Frontal cortex (tissue), 4 donors: ENCODE measurements around the gene CACNB2. TPM values are rescaled to one million over a fixed set of nuclear protein-coding genes. Genes with fewer than 3 reads are reported as not detected.

ENCODE experiments used
- DNase-seq, 2 donors: peaks; one replicate each; pipeline ENCODE4 v3.0.0; 2012; ENCODE audit warnings: low spot score in 2 of 2
- FAIRE-seq: peaks from 2 replicates; lab custom pipeline; 2012; peaks lifted over from hg19 to GRCh38; lab: Jason Lieb, UNC
- total RNA-seq: library from RNA; depleted of rRNA; stranded (reverse); fragments of >200 nt; gene quantifications from one replicate; pipeline ENCODE4 v1.2.3, GENCODE V29; 2014
- donor health status: control.
- donor health status: control.
- donor health status: control.

The CACNB2 gene
- total RNA-seq, 1 donor from 2014 or later, result 10.6 TPM

DNA sequence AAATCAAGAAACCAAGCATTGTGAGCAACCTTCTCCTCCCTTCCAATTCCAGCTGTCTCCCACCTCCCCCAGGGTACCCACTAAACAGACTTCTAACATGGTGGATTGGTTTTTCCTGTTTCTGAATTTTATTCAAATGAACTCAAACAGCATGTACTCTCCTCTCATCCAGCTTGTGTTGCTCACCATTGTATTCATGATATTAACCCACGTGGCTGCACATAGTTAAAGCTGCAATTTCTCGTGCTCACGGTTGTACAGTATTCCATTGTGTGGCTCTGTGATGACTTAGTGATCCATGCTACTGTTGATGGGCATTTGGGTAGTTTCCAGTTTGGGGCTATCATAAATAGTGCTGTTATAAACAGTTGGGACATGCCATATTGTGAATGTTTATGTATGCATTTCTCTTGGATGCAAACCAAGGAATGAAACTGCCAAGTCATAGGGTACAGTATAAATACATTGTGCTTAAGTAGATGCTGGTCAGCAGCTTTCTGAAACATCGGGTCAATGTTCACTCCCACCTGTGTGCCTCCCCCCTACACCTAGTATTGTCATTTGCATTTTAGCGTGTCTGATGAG is 124.3 kb downstream of the CACNB2 start:
- DNase-seq (no peak), FAIRE-seq (no peak)

DNA sequence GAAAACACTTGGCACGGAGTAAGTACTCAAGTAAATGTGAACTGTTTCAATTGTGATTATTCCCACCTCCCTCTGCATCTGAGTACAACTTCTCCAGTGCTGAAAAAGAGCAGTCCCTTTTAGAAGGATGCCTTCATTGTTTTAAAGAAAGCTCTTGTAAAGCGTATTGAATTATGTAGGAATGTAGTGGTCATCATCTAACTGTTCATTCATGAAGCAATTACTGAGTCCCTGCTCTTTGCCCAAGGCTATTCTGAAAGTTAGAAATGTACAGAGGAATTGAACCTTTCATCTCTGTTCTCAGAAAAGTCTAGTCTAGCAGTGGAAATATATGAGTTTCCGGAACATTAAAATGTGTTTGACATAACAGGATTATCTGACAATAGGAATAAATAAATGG is 127.8 kb downstream of the CACNB2 start:
- DNase-seq (no peak), FAIRE-seq (no peak)

DNA sequence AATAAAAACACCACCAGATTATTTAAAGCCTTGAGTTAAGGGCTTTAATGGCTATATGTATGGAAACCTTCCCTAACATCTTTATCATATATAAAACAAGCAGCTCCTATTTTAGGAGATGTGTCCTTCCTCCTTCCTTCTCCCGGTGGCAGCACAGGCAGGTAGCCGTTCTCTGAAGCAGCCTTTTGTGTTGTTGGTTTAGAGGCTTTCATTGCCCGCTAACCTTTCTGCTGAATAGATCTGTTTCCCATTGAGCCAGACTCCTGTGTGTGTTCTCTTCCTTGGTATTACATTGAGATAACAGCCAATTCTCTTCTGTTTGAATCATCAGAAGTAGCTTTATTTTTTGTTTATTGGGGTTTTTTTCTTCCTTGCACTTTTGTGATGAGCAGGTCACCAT is 131.3 kb downstream of the CACNB2 start:
- FAIRE-seq (no peak), DNase-seq (no peak)

DNA sequence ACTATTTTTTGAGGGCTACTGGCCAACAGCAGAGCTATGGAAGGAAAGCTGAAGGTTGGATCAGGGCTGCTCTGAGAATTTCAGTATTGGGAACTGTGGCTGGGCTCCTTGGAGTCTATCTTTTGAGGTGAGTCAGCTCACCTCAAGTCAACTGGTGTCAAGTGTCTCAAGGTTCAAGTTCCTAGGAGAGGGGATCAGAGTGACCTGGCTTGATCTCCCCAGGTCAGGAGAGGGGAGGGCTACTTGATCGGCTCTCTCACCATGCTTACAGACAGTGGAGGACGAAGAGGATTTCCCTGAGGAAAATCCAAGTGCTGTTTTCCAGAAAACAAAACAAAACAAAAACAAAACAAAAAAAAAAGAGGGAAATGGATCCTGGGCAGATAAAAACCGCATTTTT is 132.8 kb downstream of the CACNB2 start:
- no peak for FAIRE-seq
- no peak for DNase-seq

DNA sequence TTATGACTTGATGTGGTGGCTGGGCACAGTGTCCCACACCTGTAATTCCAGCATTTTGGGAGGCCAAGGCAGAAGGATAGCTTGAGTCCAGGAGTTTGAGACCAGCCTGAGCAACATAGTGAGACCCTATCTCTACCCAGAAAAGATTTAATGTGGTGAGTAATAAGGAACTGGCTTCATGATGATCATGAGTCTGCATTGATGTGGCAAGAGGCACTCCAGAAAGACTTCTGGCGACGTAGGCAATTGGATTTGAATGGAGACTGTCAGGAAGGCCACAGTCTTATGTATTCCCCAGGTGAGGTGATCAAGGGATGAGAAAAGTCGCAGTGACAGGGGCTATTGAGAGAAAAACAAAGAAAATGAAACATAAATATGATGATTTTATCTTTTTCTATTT is 138.0 kb downstream of the CACNB2 start:
- no peak for FAIRE-seq
- no peak for DNase-seq

DNA sequence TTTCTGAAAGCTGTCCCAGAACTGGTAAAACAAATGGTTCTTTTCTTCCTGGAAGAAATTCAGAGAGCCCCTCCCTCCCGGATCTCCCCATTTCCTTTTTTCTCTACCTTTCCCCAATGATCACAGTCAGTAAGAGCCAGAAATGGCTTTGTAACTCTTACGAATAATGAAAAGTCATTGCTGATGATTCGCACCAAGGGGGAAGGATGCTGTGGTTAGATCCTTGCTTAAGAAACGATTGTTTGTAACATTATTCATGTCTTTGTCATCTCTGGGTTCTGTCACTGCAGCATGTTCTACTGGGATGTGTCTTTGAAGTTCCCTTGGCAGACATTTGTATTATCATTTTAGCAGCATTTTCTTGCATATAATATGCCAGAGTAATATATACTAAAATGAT is 138.9 kb downstream of the CACNB2 start:
- no peak for FAIRE-seq
- DNase-seq, result no peak

DNA sequence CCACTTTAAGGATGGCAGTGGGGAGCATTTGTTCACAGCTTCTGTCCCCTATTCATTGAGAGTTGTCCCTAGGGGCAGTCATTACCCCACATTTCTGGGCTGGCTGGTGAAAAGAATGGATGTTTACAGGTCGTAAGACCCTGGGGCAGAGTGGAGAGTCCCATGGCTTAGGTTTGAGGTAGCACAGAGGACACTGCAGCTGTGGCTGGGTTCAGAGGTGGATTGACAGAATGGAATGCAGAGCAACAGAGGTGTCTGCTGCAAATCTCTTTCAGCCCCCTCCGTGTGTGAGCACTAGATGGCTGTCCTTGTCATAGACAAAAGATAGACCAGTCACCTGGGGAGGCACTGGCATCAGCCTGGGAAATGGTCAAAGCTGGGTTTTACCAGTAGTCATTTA is 141.9 kb downstream of the CACNB2 start:
- FAIRE-seq (no peak), DNase-seq (no peak)

DNA sequence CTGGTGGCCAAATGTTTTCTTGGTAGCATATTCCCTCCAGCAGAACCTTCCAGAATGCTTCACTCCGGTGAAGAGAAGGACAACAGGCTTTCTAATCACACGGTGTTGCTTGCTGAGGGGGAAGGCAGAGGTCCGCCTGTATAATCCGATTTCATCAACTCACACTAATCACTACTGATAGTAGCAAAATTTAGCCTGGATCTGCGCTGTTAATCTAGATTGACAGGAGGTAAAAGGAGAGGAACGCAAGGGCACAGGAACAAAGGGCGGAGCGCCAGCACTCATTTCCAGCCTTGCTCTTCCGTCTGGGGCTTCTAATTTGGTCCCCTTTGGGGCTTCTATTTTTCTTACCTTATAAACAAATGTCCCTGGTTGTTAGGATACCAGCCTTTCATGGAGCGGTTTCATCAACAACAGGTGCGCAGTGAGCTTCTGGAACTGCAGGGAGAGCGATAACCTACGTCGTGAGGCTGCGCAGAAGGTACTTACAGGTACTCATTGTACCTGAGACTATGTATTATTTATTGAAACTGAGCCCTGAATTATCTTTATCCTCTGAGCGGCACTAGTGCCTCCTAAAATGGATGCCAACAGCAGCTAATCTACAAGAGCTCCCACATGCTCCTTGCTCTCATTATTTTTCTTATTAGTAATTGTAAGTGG is 150.6 kb downstream of the CACNB2 start:
- no peak for FAIRE-seq
- no peak for DNase-seq

DNA sequence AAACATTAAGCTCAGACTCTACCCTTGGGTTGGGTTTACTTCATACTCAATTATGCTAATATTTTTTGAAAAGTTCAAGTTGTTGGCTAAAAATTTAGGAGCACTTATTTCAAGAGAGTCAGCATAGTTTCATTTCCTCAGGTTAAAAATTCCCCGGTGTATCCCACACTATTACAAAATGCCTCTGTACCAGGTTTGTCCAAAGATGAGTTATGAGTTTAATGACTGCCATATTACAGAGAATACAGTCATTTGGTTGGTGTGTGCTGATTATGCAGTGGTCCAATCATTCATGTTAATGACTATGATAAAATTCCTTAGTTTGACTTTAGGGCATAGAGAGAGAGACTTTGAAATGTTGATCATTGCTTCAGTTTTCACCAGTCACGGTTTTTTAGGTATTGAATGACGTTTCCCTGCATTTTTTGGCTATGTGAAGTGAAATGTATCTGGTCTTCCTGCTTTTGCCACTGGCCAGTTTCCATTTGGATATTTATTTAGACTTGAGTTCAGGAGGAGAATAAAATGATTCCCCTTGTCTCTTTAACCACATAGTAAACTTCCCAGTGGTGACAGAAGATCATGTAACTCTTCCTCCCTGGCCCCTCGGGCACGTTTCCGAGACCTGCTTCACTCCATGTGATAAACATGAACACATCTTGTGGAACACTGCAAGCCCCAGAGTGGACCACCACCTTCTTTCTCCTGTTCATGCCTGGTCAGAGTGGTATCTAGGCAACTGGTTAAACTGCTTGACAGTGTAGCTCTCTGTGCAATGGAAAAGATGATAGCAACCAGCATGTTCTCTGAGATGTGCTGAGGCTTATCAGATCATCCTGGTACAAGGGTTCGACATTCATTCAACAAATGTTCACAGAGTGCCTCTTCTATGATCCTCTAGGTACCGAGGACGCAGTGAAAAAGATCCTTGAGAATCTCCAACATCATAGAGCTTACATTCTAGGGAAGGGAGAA is 153.6 kb downstream of the CACNB2 start:
- DNase-seq, result no peak
- no peak for FAIRE-seq

DNA sequence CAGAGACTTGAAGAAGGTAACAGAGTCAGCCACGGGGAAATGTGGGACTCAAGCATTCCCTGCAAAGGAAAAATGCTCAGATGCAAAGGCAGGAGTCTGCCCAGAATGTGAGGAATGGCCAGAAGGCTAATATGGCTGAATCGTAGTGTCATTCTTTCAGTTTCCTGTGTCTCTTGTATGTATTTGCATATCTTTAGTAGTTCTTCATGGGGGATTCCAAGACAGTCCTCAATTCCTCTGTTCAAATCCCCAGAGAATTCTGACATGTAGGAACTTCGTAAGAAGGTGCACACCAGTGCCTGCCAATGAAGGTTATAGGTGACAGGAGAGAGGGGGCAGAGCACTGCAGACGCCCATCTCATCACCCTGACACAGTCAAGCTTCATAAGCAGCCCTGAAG is 154.4 kb downstream of the CACNB2 start:
- DNase-seq (no peak), FAIRE-seq (no peak)

DNA sequence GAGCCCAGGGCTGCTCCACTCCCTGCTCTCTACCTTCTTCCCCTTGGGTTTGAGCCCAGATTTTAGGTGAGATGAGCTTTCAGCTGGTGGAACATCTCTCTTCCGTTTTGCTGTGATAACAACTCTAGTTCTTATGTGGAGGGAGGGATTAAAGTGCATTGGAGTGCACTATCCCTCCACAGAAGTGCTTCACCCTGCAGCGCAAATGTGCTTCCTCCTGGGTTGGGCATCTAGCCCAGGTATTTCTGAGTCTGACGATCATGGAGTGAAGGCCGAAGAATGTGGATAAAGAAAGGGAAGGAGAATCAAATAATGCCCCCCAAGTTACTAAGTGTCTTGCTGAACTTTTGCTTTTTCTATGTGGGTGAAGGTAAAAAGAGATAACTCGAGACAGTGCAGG is 157.4 kb downstream of the CACNB2 start:
- FAIRE-seq, result no peak
- DNase-seq, result no peak

DNA sequence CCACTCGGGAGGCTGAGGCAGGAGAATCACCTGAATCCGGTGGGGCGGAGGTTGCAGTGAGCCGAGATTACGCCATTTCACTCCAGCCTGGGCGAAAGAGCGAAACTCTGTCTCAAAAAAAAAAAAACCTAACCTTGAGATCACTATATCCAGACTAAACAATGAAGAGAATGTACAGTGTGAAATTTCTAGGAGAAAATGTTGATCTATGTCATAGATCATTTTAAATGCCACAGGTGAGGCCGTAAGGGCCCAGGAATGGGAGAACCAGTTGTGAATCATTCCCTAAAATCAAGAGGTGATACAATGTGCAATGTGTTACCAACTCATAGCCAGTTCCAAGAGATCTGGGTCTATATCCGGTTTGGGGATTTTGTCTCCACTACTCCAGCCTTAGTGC is 158.0 kb downstream of the CACNB2 start:
- no peak for DNase-seq
- FAIRE-seq, result no peak

DNA sequence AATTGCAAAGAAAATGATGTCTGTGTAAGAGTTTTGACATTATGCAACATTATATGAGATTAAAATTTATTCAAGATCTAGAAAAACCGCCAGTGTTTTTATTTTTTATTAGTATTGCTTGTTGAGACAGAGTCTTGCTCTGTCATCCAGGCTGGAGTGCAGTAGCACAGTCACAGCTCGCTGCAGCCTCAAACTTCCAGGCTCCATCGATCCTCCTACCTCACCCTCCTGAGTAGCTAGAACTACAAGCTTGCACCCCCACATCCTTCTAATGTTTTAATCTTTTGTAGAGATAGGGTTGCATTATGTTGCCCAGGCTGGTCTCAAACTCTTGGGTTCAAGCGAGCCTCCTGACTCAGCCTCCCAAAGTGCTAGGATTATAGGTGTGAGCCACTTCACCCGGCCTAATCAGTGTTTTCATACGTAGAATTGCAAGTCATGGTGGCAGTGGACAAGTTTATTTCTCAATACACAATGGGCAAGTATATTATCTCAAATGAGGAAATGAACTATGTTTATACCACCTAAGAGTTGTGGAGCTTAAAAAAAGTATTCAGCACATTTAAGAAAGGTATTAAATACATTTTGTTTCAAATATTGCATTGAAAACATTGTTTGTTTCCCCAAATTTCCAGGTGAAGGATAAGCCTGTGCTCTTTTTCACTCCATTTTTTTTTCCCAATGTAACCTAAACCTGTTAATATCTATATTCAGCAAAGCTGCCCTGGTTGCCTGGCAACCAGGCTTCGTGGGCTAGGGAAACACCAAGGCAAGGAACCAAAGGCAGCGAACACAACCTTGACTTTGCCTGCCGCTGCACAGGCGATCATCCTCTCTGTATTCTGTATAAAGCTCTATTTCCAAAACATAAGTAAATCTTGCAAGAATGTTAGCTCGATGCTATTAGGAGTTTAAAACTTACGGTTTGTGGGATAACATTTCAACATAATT is 163.9 kb downstream of the CACNB2 start:
- no peak for FAIRE-seq
- DNase-seq, result no peak

DNA sequence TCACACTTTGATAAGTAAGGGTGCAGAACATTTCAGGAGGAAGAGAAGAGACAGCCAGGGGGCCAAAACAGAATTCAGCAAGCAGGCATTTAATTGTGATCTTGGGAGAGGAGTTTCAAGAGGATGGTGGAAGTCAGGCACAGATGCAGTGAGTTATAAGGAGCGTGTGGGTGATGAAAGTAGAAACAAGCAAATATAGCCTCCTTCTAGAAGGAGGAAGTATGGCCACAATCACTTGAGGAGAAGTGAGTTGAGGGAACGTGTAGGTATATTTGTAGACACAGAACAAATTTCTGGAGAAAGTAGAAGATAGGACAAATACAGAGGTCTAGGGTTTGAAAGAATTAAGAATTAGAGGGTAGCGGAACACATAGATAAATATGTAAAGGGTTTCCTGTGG is 165.8 kb downstream of the CACNB2 start:
- FAIRE-seq (no peak), DNase-seq (no peak)

DNA sequence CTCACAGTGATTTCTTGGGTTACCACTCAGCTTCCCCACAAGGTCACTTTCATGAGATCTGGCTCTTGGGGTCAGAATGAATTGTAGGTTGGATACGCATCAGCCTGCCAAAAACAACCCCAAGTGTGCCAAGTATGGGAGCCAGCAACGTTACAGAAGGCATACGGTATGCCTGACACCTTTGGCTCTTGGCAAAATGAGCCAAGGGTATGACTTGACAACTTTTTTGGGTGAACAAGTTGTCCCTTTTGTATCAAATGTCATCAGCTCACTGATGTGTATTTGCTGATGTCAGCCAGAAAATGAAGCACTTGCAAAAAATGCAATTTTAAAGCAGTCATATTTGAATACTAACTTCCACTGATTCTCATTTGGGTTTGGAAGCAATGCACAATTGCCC is 168.4 kb downstream of the CACNB2 start:
- DNase-seq (no peak), FAIRE-seq (no peak)

DNA sequence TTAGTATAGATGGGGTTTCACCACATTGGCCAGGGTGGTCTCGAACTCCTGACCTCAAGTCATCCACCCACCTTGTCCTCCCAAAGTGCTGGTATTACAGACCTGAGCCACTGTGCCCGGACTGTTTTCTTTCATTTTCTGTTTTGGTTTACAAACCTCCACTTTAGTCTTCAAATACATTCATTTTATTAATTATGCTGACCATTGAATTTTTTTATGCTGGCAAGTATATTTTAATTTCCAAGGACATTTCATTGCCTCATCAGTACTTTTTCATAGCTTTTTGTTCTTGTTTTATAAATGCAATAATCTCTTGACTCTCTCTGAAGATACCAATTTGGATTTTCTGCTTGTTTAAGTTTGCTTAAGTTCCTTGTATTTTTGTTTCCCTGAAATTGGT is 170.5 kb downstream of the CACNB2 start:
- no peak for DNase-seq
- no peak for FAIRE-seq

DNA sequence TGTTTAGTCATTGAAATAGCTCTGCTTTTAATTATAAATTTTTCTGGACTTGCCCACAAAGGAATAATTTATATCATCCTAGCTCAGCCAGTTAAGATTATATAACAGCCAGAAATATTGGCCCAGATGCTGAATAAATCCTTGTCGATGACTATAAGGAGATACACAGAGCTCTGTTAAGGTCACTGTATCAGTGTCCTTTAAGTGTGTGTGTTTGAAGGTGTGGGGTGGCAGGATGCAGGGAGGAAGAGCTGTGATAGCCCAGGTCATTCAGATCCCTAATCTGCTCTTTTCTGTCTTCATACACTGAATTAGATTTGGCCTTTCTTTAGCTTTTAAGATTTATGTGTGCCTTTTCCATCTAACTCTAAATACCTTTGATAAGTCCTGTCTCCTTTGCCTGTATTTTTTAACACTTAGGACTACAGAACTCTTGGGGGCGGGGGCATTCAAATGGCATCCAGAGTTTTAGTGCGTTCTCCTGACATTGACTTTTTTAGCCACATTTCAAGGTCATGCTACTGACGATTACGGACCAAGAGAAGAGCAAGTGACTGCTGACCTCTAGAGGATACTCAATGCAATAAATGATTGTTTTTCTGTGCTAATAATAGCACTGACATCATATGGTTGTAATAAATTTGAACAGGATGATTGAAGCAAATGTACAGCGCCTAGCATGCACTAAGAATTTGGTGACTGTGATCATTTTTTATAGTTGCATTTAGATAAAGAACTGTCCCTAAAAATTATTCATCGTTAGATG is 172.3 kb downstream of the CACNB2 start:
- FAIRE-seq (peak; percentile 17), DNase-seq (peak in 1 of 2 donors; percentile 44)

DNA sequence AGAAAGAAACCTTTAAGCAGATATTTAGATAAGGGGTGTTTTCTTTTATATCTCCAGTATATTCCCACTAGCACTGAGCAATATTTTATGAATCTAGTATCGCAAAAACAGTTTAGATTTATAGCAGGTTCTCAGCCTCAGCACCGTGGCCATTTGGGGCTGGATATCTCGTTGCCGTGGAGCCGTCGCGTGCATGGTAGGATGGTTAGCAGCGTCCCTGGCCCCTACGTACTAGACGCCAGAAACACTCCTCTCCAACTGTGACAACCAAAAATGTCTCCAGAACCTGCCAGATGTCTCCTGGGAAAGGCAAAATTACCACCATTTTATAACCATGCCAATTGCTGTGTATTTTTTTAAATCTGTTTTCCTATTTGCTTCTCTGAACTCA is 172.9 kb downstream of the CACNB2 start:
- FAIRE-seq (no peak), DNase-seq (no peak)

DNA sequence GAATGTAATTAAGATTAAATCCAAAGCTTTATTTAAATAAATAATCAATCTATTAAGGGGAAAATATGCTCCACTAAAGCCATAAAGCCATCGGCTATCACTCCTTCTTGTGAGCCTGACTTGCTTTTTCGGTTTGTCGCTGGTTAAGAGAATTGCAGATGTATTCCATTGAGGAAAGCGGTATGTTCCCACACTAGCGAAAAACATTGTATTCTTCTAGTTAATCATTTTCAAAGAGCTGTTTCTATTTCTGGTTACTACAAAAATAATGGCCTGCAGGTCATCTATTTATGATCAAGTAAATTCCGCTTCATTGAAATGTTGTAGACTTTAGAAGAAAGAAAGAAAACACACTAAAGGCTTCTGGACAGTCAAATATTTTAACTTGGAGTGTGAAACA is 173.4 kb downstream of the CACNB2 start:
- no peak for FAIRE-seq
- no peak for DNase-seq
